GM18517 (cell line): Measurements from ENCODE around the gene RPL7L1.
"Not testable (repeated sequence)": the region's sequence is repeated elsewhere in the genome, so short reads cannot be mapped to it uniquely, and the experiment has no call there.

Source experiments
- ATAC-seq: cut with Tn5 transposase; IDR thresholded peaks from one replicate; pipeline ENCODE4 v1.9.1; 2021; ENCODE audit warnings: mild to moderate bottlenecking, moderate library complexity; ENCODE audit not compliant: unreplicated experiment

Gene RPL7L1

DNA sequence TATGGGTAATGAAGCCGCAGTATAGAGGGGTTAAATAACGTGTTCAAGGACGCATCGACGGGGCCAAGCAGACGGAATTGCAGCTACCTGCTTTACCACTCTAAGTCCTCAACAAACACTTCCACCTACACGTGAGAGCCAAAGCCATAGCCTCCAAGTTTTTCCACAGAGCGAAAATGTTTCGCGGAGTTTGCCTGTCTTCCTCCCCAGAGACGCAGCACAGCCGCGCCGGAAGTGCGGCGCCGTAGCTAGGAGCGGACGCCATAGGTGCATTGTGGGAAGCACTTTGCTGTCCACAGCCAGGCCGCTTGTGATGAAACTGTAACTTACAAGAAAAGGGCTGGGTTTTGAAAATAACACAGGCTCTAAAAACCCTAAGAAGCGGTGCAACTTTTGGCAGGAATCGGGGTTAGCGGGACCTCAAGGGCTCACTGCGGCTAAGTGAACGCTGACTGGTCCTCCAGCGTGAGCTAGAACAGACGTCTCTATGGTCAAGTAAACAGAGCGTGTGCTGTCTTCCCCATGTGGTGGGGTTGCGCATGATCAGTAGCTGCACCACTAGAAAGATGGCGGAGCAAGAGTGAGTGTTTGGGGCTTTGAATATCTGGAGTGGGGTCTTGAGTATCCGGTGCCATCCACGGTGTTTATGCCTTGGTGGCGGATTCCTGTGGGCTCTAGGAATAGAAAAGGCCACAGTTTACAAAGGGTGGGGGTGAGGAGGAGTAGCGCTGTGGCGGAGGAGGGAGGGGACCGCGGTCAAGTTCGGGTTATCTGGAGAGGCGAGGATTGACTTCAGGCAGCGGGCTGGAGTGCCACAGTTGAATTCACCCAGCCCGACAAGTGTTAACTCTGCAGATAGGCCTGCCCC lies at the start of gene RPL7L1:
RPL7L1 (plus strand) TSS at position 245 of the 868 bp plus-strand sequence; CDS start at position 540, 295 bp downstream.
- ATAC-seq: peak; percentile 82

DNA sequence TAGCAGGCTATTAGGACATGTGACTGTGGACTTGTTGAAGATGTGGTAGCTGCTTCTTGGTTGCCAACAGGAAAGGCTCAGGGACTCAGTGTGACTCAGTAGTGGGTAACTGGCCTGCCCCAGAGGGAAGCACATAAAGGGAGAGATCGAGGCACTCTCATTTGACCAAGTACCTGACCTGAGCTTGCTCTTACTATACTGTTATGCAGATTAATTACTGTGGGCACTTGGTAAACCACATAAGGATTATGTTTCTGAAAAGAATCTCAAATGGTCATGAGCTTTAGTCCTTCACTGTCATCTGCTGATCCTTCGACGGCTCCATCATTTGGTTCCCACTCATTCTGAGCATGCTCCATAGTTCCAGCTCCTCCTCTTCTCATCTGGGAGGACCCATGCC lies 48.2 kb upstream of the RPL7L1 start:
- ATAC-seq: no peak

DNA sequence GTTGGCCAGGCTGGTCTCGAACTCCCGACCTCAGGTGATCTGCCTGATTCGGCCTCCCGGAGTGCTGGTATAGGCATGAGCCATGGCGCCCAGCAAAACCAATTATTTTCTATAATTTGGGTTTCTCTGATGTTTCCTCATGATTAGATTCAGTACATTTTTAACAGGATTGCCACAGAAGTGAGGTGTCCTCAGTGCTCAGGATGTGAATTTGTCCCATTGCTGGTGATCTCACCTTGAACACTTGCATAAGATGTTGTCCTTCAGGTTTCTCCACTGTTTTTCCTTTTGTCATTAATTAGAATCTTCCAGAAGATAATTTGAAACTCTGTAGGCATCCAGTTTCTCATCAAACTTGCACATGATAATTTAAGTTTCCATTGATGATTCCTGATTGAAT lies 45.4 kb upstream of the RPL7L1 start:
- ATAC-seq: no peak

DNA sequence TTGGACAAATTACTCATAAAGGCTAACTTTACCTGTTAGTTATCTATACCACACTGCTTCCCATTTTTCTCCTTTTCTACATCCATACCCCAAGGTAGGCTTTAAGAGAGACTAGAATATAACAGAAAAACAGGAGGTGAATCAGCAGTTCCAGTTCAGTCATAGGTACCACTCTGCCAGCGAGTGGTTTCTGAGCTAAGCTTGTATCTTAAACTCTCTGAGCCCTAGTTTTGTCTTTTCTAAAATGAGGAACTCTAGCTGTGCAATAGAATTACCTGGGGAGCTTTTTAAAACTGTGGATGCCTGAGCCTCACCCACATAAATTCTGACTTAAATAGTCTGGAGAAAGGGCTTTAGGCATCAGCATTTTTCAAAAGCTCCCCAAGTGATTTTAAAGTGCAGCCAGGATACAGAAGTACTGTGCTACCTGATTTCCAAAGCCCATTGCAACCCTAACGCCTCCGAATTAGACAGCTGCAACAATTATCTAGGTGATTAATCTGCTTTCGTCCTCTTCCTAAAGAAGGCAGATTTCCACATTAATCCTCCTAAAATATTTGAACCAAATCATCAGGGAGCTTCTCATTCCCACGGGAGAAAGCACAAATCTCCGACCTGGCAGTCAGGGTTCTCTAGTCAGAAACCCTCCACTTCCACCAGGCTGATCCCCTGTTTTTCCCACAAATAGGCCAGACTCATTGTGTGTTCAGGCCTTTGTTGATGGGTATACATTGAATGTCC lies 37.4 kb upstream of the RPL7L1 start:
- ATAC-seq: no peak

DNA sequence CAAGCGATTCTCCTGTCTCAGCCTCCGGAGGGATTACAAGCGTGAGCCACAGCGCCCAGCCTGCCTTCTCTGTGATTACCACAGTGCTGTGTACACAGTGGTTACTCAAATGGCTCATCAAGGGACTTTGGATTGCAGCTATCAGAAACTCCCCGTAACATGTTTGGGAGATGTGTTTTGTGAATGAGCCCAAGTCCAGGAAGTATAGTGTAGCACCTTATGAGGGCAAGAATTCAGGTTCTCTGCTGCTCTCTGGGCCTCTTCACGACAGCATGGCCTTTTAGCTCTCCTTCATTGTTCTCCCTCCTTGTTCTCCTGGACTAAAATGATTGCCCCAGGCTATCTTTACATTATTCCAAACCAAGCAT lies 34.1 kb upstream of the RPL7L1 start:
- no peak for ATAC-seq

DNA sequence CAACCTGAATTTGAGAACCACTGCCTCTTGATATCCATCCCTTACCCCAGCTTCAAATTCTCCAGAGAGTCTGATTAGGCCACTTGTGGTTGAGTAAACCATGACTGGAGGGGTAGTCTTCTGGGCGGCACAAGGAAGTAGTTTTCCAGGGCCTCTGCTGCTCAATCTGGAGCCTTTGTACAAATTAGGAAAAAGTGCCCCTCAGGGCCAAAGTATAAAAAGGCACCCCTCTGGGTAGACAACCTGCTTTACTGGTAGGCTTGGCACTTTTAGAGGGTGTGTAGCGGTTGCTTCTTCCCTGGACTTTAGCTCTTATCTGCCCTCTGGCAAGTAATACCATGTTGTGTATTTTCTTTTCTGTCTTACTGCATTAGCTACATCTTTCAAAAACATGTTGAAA lies 32.9 kb upstream of the RPL7L1 start:
- no peak for ATAC-seq

DNA sequence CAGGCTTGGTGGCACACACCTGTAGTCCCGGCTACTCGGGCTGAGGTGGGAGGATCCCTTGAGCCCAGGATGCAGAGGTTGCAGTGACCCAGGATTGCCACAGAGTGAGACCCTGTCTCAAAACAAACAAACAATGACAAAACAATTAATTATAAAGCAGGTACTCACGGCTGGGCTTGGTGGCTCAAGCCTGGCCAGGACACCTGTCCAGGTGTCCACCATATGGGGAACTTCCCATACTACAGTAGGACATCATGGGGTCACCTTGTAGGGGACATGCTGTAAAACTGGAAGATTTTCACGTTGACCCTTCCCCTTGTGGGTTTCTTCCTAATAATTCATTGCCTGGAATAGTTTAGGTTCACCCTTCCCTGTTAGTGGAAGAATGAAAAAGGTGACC lies 30.7 kb upstream of the RPL7L1 start:
- ATAC-seq: no peak

DNA sequence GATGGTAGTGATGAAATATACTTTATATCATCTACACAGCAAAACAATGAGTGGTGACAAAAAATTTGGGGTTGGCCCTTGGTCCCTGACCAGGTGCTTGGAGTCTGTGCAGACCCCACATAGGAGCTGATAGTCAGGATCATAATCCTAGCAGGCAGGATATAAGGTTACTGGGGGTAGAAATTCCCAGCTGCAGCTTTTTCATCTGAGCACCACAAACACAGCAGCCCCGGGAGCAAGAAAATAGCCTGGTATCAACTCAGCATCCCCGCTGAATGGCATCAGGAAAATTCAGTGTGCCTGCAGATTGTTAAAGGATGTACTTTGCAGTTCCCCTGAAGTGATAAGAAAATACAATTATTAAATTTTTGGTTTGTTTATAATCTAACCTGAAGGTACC lies 27.8 kb upstream of the RPL7L1 start:
- no peak for ATAC-seq

DNA sequence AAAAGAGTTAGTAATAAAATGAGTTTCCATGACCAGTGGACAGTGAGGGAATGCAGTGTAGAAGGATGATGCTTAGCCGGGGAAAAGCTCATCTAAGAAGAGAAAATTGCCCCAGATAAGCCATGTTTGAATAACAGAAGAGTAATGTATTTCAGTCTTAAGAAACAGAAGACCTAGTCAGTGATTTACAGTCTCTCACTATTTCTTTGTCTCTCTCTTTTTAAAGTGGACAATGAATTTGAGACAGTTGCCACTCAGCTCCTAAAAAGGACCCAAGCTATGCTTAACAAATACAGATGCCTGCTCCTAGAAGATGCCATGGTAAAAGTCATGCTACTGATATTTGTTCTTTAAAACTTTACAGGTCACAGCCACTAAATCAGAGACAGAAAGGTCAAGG lies 19.4 kb upstream of the RPL7L1 start:
- ATAC-seq: no peak

DNA sequence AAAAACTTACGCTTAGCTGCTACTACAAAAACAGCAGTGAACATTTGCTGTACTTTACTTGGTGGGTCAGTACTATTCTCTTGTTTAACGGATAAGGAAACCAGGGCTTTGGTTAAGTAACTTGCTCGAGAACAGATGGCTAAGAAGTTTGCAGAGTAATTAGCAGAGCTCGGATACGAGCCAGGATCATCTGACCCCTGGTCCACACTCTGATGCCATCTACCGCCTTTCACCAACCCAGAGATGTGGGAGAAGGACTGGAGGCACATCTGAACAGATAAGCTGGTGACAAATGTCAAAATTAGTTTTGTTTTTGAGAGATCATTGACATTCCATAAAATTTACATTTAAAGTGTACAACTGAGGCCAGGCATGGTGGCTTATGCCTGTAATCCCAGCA lies 18.9 kb upstream of the RPL7L1 start:
- ATAC-seq: no peak

DNA sequence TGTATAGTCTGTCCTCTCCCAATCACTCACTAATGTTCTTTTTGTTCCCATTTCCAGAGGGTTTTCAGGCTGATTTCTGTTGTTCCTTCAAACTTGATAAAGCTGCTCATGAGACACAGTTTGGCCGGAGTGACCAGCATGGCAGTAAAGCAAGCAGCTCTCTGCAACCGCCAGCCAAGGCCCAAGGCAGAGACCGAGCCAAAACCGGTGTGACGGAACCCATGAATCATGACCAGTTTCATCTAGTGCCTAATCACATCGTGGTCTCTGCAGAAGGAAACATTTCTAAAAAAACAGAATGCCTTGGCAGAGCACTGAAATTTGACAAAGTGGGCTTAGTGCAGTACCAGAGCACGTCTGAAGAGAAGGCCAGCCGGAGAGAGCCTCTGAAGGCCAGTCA lies 14.8 kb upstream of the RPL7L1 start:
- no peak for ATAC-seq

DNA sequence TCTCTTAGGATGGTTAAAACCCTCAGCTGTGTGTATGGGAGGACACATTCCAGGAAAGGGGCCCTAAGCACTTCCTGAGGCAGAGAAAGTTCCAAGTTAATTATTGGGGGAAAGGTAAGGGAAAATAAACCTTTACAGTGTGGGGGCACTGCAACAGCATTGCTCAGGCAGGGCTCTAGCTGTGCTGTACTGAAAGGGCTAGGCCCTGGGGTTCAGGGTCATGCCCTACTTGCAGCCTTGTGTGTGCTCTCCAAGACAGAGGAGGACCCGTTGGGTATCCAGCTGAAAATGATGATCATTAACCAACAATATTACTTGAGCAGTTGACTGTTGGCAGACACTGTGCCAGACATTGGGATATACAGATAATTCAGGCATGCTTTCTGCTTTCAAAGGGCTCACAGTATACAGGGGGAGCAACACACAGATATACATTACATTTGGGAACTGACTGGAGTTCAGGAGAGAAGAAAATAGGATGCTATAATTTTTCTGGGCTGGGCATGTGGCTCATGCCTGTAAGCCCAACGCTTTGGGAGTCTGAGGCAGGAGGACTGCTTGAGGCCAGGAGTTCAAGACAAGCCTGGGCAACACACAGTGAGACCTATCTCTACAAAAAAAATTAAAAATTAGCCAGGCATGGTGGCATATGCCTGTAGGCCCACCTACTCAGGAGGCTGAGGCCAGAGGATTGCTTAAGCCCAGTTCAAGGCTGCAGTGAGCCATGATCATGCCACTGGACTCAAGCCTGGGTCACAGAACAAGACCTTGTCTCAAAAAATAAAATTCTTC lies 9.1 kb upstream of the RPL7L1 start:
- no peak for ATAC-seq

DNA sequence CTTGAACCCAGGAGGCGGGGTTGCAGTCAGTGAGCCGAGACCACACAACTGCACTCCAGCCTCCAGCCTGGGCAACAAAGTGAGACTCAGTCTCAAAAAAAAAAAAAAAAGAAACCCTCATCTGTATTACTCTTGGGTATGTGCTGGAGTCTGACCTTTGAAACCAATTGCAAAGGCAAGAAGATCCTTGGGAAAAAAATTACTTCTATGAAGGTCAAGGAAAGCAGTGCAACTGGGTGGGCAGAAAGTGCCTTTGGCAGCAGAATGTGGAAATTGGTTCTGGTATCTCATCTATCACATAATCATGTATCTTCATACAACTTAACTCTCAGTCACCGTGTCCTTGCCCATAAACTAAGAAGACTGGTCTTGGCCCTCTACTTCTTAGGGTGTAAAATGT lies 7.7 kb upstream of the RPL7L1 start:
- ATAC-seq: no peak

DNA sequence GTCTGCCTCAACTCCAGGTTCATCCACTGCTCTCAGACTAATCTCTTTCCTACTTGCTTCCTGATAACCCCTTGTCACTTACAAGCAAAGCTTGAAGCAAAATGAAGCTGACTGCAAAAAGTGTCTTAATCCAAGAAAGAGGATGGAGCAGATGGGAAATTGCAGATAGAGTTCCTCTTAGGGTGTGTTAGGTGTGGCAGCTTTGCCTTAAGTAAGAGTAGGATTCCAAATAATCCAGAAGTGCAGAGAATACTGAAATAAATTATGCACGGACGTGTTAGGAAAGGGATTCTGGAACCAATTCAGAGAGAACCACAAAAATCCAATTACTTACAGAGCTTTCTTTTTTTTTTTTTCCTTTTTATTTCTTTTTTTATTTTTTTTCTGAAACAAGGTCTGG lies 6.1 kb upstream of the RPL7L1 start:
- no peak for ATAC-seq

DNA sequence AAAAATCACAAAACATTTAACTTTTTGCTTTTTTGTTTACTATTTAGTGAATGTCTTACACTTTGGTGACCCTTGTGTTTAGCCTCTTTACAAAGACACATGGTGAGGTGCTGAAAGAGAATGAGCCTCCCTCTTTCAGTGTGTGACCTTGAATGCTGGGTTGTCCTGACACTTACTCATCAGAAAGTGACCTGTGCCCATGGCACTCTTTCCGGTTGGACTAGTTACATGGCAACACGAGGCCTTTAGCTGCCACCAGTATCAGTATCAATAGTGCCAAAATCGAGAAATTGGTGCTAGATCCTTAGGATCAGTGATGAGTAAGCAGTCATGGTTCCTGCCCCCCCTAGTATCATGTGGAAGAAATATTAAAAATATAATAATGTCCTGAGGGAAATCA lies 1.7 kb upstream of the RPL7L1 start:
- ATAC-seq: no peak

DNA sequence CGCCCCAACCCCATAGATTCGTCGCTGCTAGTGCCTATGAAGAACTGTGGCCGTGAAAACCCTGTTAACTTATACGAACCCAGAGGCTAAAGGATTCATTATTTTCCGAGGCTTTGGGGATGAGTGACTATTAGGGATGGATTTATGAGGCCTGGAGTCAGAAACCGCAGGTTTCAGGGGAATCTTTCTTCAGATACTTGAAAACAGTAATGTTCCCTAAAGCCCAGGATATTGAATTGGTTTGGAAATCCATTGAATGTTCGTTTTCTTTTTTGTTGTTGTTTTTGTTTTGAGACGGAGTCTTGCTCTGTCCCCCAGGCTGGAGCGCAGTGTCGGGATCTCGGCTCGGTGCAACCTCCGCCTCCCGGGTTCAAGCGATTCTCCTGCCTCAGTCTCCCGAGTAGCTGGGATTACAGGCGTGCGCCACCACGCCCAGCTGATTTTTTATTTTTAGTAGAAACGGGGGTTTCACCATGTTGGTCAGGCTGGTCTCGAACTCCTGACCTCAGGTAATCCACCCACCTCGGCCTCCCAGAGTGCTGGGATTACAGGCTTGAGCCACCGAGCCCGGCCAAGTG lies 913 bp downstream of the RPL7L1 start:
- not testable (repeated sequence) for ATAC-seq

DNA sequence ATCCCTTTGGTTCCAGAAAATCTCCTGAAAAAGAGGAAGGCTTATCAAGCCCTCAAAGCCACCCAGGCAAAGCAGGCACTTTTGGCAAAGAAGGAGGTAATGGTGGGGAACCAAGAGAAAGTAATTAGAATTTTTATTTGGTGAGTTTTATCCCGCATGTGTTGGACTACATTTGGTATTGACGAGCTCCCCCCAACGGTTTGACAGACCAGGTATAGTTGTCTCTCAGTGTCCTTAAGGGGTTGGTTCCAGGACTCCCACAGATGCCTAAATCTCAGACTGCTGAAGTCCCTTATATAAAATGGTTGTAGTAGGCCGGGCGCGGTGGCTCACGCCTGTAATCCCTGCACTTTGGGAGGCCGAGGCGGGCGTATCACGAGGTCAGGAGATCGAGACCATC lies 1.5 kb downstream of the RPL7L1 start:
- not testable (repeated sequence) for ATAC-seq

DNA sequence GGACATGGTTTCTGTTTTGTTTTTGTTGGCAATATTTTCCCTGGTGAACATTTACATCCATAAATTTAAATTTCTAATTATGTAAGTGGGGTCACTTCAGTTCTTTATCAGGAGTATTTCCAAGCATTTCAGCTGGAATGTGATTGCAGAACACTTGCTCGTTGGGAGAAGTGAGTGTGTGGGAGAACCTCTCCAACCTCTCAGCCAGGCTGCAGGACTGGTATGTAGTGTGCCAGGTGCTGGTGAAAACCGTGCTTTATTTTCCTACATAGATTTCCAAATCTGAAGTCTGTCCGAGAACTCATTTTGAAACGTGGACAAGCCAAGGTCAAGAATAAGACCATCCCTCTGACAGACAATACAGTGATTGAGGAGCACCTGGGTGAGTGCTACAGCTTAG lies 6.3 kb downstream of the RPL7L1 start:
- no peak for ATAC-seq

DNA sequence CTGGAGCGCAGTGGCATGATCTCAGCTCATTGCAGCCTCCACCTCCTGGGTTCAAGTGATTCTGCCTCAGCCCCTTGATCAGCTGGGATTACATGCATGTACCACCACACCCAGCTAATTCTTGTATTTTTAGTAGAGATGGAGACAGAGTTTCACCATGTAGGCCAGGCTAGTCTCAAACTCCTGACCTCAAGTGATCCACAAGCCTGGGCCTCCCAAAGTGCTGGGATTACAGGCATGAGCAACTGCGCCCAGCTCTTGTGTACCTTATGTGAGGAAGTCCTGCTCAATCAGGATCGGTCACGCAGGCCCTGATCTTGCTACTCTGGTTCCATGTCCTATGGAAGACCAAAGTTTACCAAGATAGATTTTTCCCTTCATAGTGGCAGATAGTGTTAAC lies 8.8 kb downstream of the RPL7L1 start:
- ATAC-seq: not testable (repeated sequence)

DNA sequence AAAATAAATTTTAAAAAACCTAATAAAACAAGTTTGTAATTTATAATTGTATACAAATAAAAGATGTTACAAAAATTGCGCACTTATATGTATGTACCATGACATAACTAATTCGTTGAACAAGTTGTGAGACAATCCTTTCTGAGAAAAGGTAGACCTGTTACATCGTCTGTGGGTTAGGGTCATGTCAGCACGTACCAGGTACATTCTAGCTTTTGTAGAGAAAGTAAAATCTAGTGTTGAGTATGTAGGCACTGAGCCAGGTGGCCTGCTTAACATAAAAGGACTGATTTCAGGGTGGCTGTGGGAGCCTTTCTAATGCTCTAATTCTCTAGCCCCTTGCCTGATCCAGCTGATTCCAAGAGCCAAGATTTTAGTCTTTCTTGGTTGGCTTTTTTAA lies 10.4 kb downstream of the RPL7L1 start:
- ATAC-seq: no peak
